Loucy (cell line): ENCODE data around the gene DPM2.

Source experiments
- H2AFZ ChIP-seq: fragments of 200-600 bp; sonication (generic); 2 replicates; pipeline ENCODE4 v1.6.0; 2016; ENCODE audit warnings: antibody characterized with exemption, mild to moderate bottlenecking, low read length, moderate library complexity
- H3F3A ChIP-seq: fragments of 200-600 bp; 2 replicates; pipeline ENCODE4 v1.6.0; 2016; ENCODE audit warnings: antibody characterized with exemption, low read depth, mild to moderate bottlenecking
- H3K27me3 ChIP-seq: fragments of 200-600 bp; sonication (generic); 2 replicates; pipeline ENCODE4 v1.6.1; 2014; ENCODE audit warnings: low read length, mild to moderate bottlenecking; ENCODE audit not compliant: insufficient read depth, poor library complexity, severe bottlenecking
- H3K36me3 ChIP-seq: fragments of 200-600 bp; sonication (generic); 2 replicates; pipeline ENCODE4 v1.6.1; 2016; ENCODE audit warnings: low read length; ENCODE audit not compliant: insufficient read depth
- H3K4me1 ChIP-seq: fragments of 200-600 bp; sonication (generic); 2 replicates; pipeline ENCODE4 v1.5.1; 2014; ENCODE audit warnings: low read length, mild to moderate bottlenecking; ENCODE audit not compliant: insufficient read depth, poor library complexity, severe bottlenecking
- H3K4me2 ChIP-seq: fragments of 200-600 bp; sonication (generic); 2 replicates; pipeline ENCODE4 v1.6.0; 2014; ENCODE audit warnings: antibody characterized with exemption, low read length, low read depth, mild to moderate bottlenecking; ENCODE audit not compliant: poor library complexity, severe bottlenecking
- H3K4me3 ChIP-seq: fragments of 200-600 bp; sonication (generic); 2 replicates; pipeline ENCODE4 v1.5.1; 2014; ENCODE audit warnings: low read length, mild to moderate bottlenecking, mixed read lengths; ENCODE audit not compliant: poor library complexity, severe bottlenecking
- H3K79me2 ChIP-seq: fragments of 200-600 bp; sonication (generic); 2 replicates; pipeline ENCODE4 v1.6.1; 2014; ENCODE audit warnings: low read length; ENCODE audit not compliant: insufficient read depth
- H3K9ac ChIP-seq: fragments of 200-600 bp; sonication (generic); 2 replicates; pipeline ENCODE4 v1.6.0; 2014; ENCODE audit warnings: mild to moderate bottlenecking, low read depth, low read length, moderate library complexity; ENCODE audit not compliant: poor library complexity, severe bottlenecking
- H3K9me2 ChIP-seq: fragments of 200-600 bp; sonication (generic); replicated peaks from 2 replicates; pipeline ENCODE4 v1.6.1; 2016; ENCODE audit warnings: low read depth, low read length, mixed read lengths
- H3K9me3 ChIP-seq: fragments of 200-600 bp; sonication (generic); 2 replicates; pipeline ENCODE4 v1.6.1; 2014; ENCODE audit warnings: mild to moderate bottlenecking, antibody characterized with exemption, low read length, low read depth; ENCODE audit not compliant: insufficient read depth
- H4K20me1 ChIP-seq: fragments of 200-600 bp; sonication (generic); 2 replicates; pipeline ENCODE4 v1.6.0; 2014; ENCODE audit warnings: antibody characterized with exemption, low read length, mild to moderate bottlenecking; ENCODE audit not compliant: insufficient read depth, poor library complexity, severe bottlenecking
- CTCF ChIP-seq: fragments of 200-600 bp; sonication (generic); conservative IDR thresholded peaks from 2 replicates; pipeline ENCODE4 v1.5.1; 2014; ENCODE audit warnings: mild to moderate bottlenecking, antibody characterized with exemption, low read length
- EZH2phosphoT487 ChIP-seq: fragments of 200-600 bp; IDR thresholded peaks from 2 replicates; pipeline ENCODE4 v1.6.1; 2018; ENCODE audit warnings: antibody characterized with exemption, mild to moderate bottlenecking, moderate library complexity, borderline replicate concordance

Gene DPM2

GRCh38 chr9:127923046-127923445 lies 14.6 kb downstream of the DPM2 start:
- Histone ChIP-seq H3F3A (no peaks in the 10 kb centered on the region), H3K79me2 (no peaks in the 10 kb centered on the region), H3K9ac (no peak overlapping the region), H3K9me3 (no peaks in the 10 kb centered on the region), H3K4me2 (no peak overlapping the region), H3K9me2 (no peaks in the 10 kb centered on the region), H3K4me3 (no peak overlapping the region), H3K36me3 (no peaks in the 10 kb centered on the region), H3K27me3 (no peaks in the 10 kb centered on the region), H4K20me1 (no peaks in the 10 kb centered on the region), H3K4me1 (peaks cover 6% of the 10 kb centered on the region), H2AFZ (no peak overlapping the region)
- TF ChIP-seq EZH2phosphoT487 (no peak), CTCF (no peak)

- Histone ChIP-seq H3K27me3 (no peaks in the 10 kb centered on the region), H4K20me1 (no peaks in the 10 kb centered on the region), H3F3A (no peaks in the 10 kb centered on the region), H3K9me2 (no peaks in the 10 kb centered on the region), H3K79me2 (no peaks in the 10 kb centered on the region), H3K4me1 (peaks cover 16% of the 10 kb centered on the region), H2AFZ (no peak overlapping the region), H3K36me3 (no peaks in the 10 kb centered on the region), H3K4me3 (no peak overlapping the region), H3K9ac (no peak overlapping the region), H3K4me2 (peak overlapping the region; percentile 5), H3K9me3 (no peaks in the 10 kb centered on the region)
- TF ChIP-seq EZH2phosphoT487 (no peak), CTCF (peak; percentile 83)
Measured at GRCh38 chr9:127921557-127922120, 16.0 kb downstream of the DPM2 start.

- H3F3A ChIP-seq, result no peaks in the 10 kb centered on the region
- H3K4me1 ChIP-seq, result peaks cover 25% of the 10 kb centered on the region
- no peaks in the 10 kb centered on the region for H4K20me1 ChIP-seq
- H3K27me3 ChIP-seq, result no peaks in the 10 kb centered on the region
- no peak overlapping the region for H2AFZ ChIP-seq
- TF ChIP-seq EZH2phosphoT487 (no peak), CTCF (no peak)
- no peak overlapping the region for H3K4me2 ChIP-seq
- no peaks in the 10 kb centered on the region for H3K9me2 ChIP-seq
- no peaks in the 10 kb centered on the region for H3K79me2 ChIP-seq
- H3K4me3 ChIP-seq, result no peak overlapping the region
- H3K36me3 ChIP-seq, result no peaks in the 10 kb centered on the region
- H3K9ac ChIP-seq, result no peak overlapping the region
- no peaks in the 10 kb centered on the region for H3K9me3 ChIP-seq
Measured at GRCh38 chr9:127920794-127921193, 16.9 kb downstream of the DPM2 start.
